Measurements from ENCODE around the gene DNAI4. TPM values are rescaled to one million over a fixed set of nuclear protein-coding genes. Genes with fewer than 3 reads are reported as not detected.

Gene DNAI4
- total and polyA plus RNA-seq, 9 of the 15 experiments (the other 6 are each of a cell fraction or from before 2014, with no cell fraction given) = 0.57 to 4.8 (median 2.6) TPM; not detected in 1

DNA sequence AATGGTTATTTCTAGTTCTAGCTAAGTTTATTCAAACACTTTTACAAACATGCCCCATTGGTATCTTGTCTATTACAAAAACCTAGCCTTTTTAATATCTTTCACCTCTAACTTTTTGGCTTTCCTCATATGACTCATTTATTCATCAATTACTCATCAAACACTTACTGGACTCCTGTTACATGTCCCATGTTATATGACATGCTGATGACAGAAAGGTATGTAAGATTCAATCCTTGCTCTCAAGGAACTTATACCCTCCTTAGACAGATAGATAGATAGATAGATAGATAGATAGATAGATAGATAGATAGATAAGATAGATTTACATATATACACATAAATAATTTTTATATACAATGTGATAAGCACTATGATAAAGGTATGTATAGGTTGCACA is 89.7 kb downstream of the DNAI4 start:
- intact Hi-C loops (cut with micrococcal nuclease) (no loop called here), in situ Hi-C loops (cut with MboI) (no loop called here)
- H3K4me2 ChIP-seq (ENCODE audit: insufficient read depth, low read length) = no peak overlapping the region
- no peak for DNase-seq (ENCODE audit: extremely low read depth in 1 of 4, low spot score in 3 of 4)
- H3K9ac ChIP-seq (ENCODE audit: insufficient read depth in 1 of 2, low read depth in 2 of 2, low read length in 2 of 2) = no peak overlapping the region
- TF ChIP-seq DACH1 (IDR thresholded peaks at IDR 0.05; ENCODE audit: partially characterized antibody) = peak; percentile 86
- no peak for TF ChIP-seq ZNF766 (CRISPR knock-in tag; conservative IDR thresholded peaks at IDR 0.05)
- no peaks in the 10 kb centered on the region for H4K20me1 ChIP-seq (replicated peaks; ENCODE audit: control insufficient read depth, insufficient read depth, low read length)
- ATAC-seq = no peak
- no TSS peak for BruUV-seq (replicated peaks)
- H3K27me3 ChIP-seq (ENCODE audit: control insufficient read depth in 2 of 2, insufficient read depth in 2 of 2, low read length in 2 of 2) = no peaks in the 10 kb centered on the region
- H3K4me3 ChIP-seq = no peak overlapping the region
- no peaks in the 10 kb centered on the region for H3K9me1 ChIP-seq (ENCODE audit: control insufficient read depth, insufficient read depth, low read length)
- no peaks in the 10 kb centered on the region for H3K4me1 ChIP-seq (replicated peaks in 1 of 2; ENCODE audit: control insufficient read depth in 2 of 2, insufficient read depth in 2 of 2, low read length in 2 of 2)
- no peak overlapping the region for H2AFZ ChIP-seq (ENCODE audit: low read depth, low read length)
- CTCF ChIA-PET (ENCODE audit: low intra/inter-chr PET ratio) = no interaction called here
- no peaks in the 10 kb centered on the region for H3K36me3 ChIP-seq (ENCODE audit: control insufficient read depth, insufficient read depth, low read length)
- FAIRE-seq = no peak
- H3K9me3 ChIP-seq (replicated peaks; ENCODE audit: control insufficient read depth, insufficient read depth, low read depth, low read length) = no peaks in the 10 kb centered on the region
- no peak overlapping the region for H3K27ac ChIP-seq (ENCODE audit: extremely low read depth, low read depth, low read length)
- POLR2A ChIA-PET = no interaction called here
- H3K79me2 ChIP-seq (ENCODE audit: control insufficient read depth, insufficient read depth, low read length) = no peaks in the 10 kb centered on the region

DNA sequence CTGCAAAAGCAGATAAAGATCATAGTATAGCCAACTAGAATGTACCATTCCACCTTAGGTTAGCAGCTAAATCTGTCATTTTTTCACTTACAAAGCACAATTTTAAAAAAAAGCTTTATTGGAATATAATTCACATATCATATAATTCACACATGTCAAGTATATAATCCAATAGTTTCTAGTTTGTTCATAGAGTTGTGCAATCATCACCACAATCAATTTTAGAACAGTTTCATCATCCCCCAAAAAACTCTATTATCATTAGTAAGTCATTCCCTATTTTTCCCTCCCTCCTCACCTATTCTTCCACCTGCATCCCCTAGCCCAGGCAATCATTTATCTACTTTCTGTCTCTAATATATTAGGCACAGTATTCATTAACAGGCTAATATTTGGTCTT is 91.5 kb downstream of the DNAI4 start:
- Histone ChIP-seq H3K79me2 (ENCODE audit: control insufficient read depth, insufficient read depth, low read length) (no peaks in the 10 kb centered on the region), H2AFZ (ENCODE audit: low read depth, low read length) (no peak overlapping the region), H3K27ac (ENCODE audit: extremely low read depth, low read depth, low read length) (no peak overlapping the region), H3K36me3 (ENCODE audit: control insufficient read depth, insufficient read depth, low read length) (no peaks in the 10 kb centered on the region), H3K4me1 (replicated peaks in 1 of 2; ENCODE audit: control insufficient read depth in 2 of 2, insufficient read depth in 2 of 2, low read length in 2 of 2) (no peaks in the 10 kb centered on the region), H3K9ac (ENCODE audit: insufficient read depth in 1 of 2, low read depth in 2 of 2, low read length in 2 of 2) (no peak overlapping the region), H3K9me3 (replicated peaks; ENCODE audit: control insufficient read depth, insufficient read depth, low read depth, low read length) (no peaks in the 10 kb centered on the region), H3K27me3 (ENCODE audit: control insufficient read depth in 2 of 2, insufficient read depth in 2 of 2, low read length in 2 of 2) (no peaks in the 10 kb centered on the region), H3K4me3 (no peak overlapping the region), H4K20me1 (replicated peaks; ENCODE audit: control insufficient read depth, insufficient read depth, low read length) (no peaks in the 10 kb centered on the region), H3K9me1 (ENCODE audit: control insufficient read depth, insufficient read depth, low read length) (no peaks in the 10 kb centered on the region), H3K4me2 (ENCODE audit: insufficient read depth, low read length) (no peak overlapping the region)
- ChIA-PET POLR2A (no interaction called here), CTCF (ENCODE audit: low intra/inter-chr PET ratio) (no interaction called here)
- FAIRE-seq = no peak
- DNase-seq (ENCODE audit: extremely low read depth in 1 of 4, low spot score in 3 of 4) = no peak
- ATAC-seq = no peak
- intact Hi-C loops (cut with micrococcal nuclease) (no loop called here), in situ Hi-C loops (cut with MboI) (no loop called here)
- TF ChIP-seq ZNF324 (CRISPR knock-in tag; IDR thresholded peaks at IDR 0.05) (no peak), CEBPB (tag; IDR thresholded peaks at IDR 0.05) (peak; percentile 73), ATF6 (CRISPR knock-in tag; IDR thresholded peaks at IDR 0.05) (no peak), ZNF77 (CRISPR knock-in tag; IDR thresholded peaks at IDR 0.05) (no peak), CEBPG (CRISPR knock-in tag; IDR thresholded peaks at IDR 0.05) (no peak), CEBPG (tag; conservative IDR thresholded peaks at IDR 0.05 in 1 of 2, IDR thresholded peaks at IDR 0.05 in 1 of 2) (peak; percentile 44 to 62)
- BruUV-seq (replicated peaks) = no TSS peak
